Measurements from ENCODE around the gene PDZRN3.

The PDZRN3 gene

DNA sequence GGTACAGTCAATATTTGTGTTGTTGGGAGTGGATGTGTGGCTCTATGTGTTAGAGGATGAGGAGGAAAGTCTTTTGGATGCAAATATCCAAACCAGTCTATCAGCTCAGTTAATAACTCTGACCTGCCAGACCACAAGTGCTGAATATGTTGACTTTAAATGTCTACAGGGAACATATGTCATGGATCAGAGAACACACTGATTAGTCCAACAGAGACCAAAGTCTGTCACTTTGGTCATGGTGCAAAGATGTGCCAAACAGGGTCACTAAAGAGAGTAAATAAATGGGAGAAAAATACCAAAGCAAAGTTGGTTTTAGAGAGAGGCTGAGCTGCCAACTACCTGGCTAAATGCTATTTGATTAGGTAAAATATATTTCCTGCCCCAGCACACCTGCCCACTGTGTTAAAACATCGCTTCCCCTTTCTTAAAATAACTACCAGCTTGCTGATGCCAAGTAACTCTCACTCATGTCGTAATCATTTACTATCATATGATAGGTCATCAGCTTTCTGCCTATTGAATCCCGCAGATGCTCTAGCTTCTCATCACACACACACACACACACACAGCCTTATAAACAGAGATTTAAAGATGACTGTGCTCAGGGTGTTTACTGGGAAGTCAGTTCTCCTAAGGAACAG is 173.3 kb downstream of the PDZRN3 start:
- no peak for DNase-seq (ENCODE audit: low spot score)

DNA sequence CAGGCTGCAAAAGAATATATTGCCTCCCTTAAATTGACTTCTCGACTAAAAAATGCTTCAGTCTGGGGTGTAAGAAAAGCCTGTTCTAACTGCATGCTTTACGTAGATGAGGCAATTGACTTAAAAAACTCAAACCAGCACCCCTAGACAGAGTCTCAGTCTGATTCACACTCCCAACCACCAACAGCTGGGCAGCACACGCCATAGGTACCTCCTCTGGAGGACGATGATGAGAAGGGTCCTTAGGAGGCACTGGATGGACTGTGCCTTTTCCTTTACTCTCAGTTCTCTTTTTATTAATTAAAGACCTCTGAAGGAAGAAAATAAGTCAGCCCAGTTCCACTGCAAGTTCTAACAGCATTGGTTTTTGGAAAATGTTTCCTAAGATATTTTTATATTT is 175.0 kb downstream of the PDZRN3 start:
- no peak for DNase-seq (ENCODE audit: low spot score)

DNA sequence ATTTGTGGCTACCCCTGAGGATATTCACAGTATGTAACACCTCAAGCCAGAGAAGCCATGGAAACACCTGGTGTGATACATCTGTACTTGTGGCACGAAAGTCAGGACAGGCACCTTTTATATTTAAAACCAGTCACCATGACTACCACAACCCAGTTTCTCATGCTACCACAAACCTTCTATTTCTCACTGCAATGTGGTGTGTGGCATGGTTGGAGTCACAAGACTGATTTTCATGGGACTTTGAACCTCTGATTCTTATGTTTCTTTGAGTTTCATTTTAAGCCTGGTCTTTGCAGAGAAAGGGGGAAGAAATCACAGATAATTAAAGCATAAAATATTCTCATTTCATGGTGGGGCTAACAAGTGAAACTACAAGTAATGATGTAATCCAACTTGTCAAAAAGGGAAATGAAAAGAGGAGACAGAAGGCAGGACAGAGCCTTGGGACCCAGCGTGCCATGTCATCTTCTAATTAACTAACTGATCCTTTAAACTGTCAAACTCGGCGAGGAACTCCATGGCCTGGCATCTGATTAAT is 175.9 kb downstream of the PDZRN3 start:
- no peak for DNase-seq (ENCODE audit: low spot score)

DNA sequence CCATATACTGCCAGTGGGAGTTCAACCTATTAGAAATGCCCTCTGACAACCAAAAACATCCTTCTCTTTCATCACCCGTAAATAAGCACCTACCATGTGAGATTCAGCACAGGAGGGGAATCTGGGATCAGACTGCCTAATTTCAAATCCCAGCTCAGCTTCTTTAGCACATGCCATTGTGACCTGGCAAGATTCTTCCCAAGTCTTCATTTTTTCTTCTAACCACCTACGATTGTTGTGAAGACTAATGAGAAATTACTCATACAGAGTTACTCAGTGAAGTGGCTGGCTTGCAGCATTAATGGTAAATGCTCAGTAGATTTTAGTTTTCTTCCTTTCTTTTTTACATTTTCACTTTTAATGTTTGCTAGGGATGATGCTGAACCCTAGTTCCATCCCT is 176.7 kb downstream of the PDZRN3 start:
- no peak for DNase-seq (ENCODE audit: low spot score)

- DNase-seq (ENCODE audit: low spot score): no peak
Observed at GRCh38 chr3:73447111-73447510, 177.6 kb downstream of the PDZRN3 start.

DNA sequence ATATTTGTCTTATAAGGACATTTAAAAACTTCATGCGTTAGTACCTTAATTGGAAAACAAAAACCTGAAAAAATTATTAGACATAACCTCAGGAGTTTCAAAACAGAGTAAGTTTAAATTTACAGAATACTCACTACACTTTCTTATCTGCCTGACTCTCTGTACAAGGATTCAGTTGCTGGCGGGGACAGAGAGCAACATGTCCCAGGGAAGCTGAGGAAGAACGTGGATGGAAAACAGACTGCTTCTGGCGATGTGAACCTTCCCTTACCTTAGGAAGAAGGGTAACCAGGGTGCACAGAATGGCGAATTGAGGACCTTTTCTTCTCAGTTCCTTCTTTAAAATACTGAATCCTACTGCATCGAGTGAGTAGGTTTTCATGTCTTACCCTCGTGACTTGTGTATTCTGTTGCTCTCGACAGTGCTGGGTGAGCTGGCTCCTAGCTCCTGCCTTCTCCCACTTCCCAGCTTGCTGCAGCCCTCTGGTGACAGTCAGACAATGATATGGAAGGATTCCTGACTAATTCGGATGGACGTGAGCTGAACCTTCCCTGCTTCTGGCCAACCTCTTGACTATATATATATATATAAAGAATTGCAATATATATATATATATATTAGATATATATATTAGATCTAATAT is 178.2 kb downstream of the PDZRN3 start:
- DNase-seq (ENCODE audit: low spot score): no peak

GRCh38 chr3:73442886-73443285 is 181.9 kb downstream of the PDZRN3 start:
- DNase-seq (ENCODE audit: low spot score): no peak

GRCh38 chr3:73442152-73442551 is 182.6 kb downstream of the PDZRN3 start:
- no peak for DNase-seq (ENCODE audit: low spot score)

- DNase-seq (ENCODE audit: low spot score): no peak
Observed at GRCh38 chr3:73437828-73438227, 186.9 kb downstream of the PDZRN3 start.

GRCh38 chr3:73435055-73435454 is 189.7 kb downstream of the PDZRN3 start:
- no peak for DNase-seq (ENCODE audit: low spot score)

DNA sequence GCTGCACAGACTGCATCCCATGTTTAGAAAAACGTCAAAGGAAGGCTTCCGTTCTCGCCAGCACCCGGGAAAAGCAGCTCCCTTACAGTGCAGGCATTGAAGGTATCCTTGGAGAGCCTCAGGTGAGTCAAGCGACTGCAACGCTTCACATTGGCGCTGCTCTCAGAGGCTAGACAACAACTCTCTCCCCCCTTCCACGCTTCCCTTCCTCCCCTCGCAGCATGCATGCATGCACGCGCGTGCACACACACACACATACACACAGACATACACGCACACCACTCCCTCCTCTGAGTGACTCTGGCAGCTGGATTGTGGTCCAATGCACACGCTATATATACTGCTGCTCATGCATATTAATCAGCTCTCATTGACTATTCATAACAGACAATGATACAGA is 191.1 kb downstream of the PDZRN3 start:
- no peak for DNase-seq (ENCODE audit: low spot score)

- DNase-seq (ENCODE audit: low spot score): no peak
Observed at GRCh38 chr3:73433079-73433478, 191.7 kb downstream of the PDZRN3 start.

GRCh38 chr3:73432706-73433032 is 192.1 kb downstream of the PDZRN3 start:
- DNase-seq (ENCODE audit: low spot score): no peak

DNA sequence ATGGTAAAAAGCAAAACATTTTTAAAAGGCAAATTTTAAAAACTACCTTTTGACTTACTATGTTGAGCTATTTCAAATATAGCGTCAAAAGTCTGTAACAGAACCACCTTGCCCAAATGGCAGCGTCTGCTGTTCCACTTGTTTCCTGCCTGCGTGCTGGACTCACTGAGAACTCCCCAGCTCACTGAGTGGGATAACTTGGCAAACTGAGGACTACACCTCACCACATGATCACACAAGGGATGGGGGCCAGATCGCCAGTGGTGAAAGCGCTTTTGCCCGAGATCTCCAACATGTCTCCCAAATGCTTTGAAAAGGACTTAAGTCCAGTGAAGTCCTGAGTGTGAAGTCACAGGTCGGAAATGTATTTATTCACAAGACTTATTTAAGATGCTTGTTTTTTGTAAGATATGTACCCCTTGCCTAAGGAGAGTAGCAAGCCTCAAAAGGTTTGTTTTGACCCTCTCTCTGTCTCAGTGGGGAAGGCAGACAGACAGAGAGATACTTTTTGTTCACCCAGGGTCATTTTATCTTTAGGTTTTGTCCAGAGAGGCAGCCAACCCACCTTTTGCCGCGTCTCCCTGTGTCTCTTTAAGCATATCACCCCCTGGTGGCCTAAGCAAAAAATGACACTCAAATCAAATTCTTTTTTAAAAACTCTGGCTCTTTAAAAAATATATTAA is 192.6 kb downstream of the PDZRN3 start:
- peak; percentile 63 for DNase-seq (ENCODE audit: low spot score)

GRCh38 chr3:73431183-73431900 is 193.4 kb downstream of the PDZRN3 start:
- no peak for DNase-seq (ENCODE audit: low spot score)

GRCh38 chr3:73427048-73427706 is 197.6 kb downstream of the PDZRN3 start:
- DNase-seq (ENCODE audit: low spot score): no peak

DNA sequence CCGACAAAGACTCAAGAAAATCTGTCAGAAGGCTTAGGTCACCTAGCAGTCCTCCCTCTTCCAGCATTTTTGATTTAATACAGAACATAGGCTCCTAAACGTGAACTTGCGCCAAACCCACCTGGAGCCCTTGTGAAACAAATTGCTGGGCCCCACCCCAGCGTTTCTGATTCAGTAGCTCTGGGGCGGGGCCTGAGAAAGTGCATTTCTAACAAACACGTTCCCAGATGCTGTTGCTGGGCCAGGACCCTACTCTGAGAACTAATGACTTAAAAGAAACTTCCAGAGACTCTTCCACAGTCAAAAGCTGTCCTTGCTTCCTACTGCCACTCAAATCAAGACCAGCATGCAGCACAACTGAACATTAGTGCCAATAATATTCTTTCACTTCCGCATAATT is 198.1 kb downstream of the PDZRN3 start:
- DNase-seq (ENCODE audit: low spot score): no peak

DNA sequence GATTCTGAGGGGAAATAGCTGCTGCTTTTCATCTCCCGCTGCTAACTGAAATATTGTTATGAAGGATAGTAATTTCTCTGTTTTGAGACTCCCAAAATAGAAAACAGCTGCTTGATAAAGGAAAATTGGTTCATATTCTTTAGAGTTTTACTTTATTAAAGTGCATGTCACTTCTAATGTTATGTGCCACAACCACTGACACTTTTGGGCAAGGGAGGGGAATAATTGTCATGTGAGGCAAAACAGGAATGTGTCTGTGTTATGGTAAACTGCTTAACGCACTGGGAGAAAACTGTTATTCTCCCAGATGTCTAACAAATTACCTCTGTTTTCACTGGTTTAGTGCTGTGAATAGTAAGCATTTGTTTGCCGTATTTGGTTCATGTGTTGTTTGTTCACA is 201.6 kb downstream of the PDZRN3 start:
- DNase-seq (ENCODE audit: low spot score): no peak

- no peak for DNase-seq (ENCODE audit: low spot score)
Observed at GRCh38 chr3:73422571-73422970, 202.2 kb downstream of the PDZRN3 start.

GRCh38 chr3:73419942-73420341 is 204.8 kb downstream of the PDZRN3 start:
- no peak for DNase-seq (ENCODE audit: low spot score)

DNA sequence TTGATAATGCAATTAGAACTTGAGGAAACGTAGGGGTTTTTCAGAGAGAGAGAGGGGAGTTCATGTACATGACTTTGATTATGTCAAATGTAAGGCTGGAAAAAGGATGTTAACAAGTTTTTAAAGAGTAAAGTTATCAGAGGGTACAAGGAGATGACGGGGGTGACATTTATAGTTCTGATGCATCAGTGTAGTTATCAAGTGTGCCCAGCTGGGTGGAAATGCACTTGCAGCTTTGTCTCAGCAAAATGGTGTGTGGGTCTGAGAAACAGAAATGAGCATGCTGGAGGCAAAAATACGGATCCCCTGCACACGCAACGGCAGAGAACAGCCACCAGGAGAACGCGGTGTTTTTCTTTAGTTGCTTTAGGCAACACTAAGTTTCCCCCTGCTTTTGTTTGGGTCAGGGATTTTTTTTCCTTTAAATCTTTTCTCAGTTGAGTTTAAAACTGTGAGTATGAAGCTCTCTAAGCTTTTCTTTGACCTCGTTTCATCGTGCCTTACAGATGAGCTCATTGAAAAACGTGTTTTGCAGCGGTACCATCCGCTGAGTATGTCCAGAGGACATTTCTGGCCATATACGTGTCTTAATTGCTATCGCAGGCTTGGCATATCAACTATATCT is 205.4 kb downstream of the PDZRN3 start:
- peak; percentile 26 for DNase-seq (ENCODE audit: low spot score)

GRCh38 chr3:73418681-73419080 is 206.1 kb downstream of the PDZRN3 start:
- DNase-seq (ENCODE audit: low spot score): no peak
